ENCODE measurements around the gene RNGTT.

Gene RNGTT

DNA sequence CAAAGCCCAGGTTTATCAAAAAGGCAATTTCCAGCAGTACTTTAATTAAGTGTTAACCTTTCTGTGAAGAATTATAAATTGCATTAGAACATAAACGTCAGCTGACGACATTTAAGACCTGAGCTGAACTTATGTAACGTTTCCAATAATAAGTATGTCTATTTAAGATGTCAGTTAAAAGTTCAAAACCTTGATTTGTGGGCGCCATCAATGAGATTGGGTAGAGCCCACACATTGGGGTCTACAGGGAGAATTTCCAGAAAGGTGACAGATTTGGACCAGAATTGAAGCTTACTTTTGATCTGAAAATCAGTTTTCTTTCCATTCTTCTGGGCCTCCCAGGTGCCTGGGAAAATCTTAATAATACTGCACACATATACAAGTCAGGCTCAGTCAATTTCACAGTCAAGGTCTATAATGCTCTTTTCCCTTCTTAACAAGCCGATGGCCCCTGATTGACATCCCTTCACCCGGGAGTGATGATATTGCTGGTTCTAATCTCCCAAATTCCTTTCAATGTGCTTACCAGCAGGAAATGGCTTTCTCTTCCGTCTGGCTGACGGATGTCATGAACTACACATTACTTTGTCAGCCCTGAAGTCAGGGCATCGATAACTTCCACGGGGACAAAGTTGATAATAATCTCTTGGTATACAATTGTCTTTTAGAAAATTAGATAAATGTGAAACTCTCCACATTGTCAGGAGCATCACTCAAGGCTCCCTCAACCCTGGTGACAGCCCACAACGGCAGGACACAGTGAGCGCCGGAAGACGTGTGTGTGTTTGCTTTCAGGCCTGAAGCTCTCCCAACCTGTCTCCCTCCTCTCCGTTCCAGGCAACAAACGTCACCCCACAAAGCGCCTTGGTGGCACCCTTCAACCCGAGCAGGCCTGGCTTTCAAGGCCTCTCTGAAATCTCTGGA lies 400.8 kb downstream of the RNGTT start:
- TF ChIP-seq CEBPB (IDR thresholded peaks at IDR 0.05) (no peak), USF1 (IDR thresholded peaks at IDR 0.05) (no peak), ZBTB7A (IDR thresholded peaks at IDR 0.05; ENCODE audit: low read depth) (no peak), TAF1 (IDR thresholded peaks at IDR 0.05; ENCODE audit: low read depth) (no peak), YY1 (IDR thresholded peaks at IDR 0.05; ENCODE audit: low read depth) (no peak)

DNA sequence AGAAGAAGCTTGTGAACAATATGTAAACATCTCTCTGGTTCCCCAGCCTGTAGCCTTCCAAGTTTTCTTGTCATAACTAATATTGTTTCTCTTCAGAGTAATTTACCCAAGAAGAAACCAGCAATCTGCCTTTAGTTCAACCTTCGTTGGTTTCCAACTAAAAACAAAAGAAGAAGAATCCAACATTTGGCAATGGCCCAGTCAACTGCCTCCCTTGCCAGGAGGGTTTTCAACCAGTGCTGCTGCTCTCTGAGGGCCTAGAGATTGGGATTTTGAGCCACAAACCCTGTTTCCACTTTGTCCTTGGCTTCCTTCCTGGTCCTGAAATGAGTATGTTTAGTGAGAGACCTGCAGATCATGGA lies 401.5 kb downstream of the RNGTT start:
- no peak for TF ChIP-seq REST (IDR thresholded peaks at IDR 0.05; ENCODE audit: low read depth)
- TF ChIP-seq CREB1 (IDR thresholded peaks at IDR 0.05; ENCODE audit: low read depth), result no peak
- TF ChIP-seq TCF12 (IDR thresholded peaks at IDR 0.05; ENCODE audit: low read depth), result no peak
- TF ChIP-seq RAD21 (IDR thresholded peaks at IDR 0.05; ENCODE audit: low read depth), result no peak
- TF ChIP-seq CEBPB (IDR thresholded peaks at IDR 0.05), result no peak
- no peak for TF ChIP-seq YY1 (IDR thresholded peaks at IDR 0.05; ENCODE audit: low read depth)
- no peak for TF ChIP-seq EP300 (IDR thresholded peaks at IDR 0.05; ENCODE audit: borderline replicate concordance)
- no peak for TF ChIP-seq TEAD4 (IDR thresholded peaks at IDR 0.05)
- no peak for TF ChIP-seq USF1 (IDR thresholded peaks at IDR 0.05)
- TF ChIP-seq MAX (IDR thresholded peaks at IDR 0.05), result no peak
- no peak for TF ChIP-seq FOXM1 (IDR thresholded peaks at IDR 0.05; ENCODE audit: borderline replicate concordance, low read depth)
- TF ChIP-seq EGR1 (IDR thresholded peaks at IDR 0.05), result no peak
- TF ChIP-seq TAF1 (IDR thresholded peaks at IDR 0.05; ENCODE audit: low read depth), result no peak
- TF ChIP-seq NFIC (IDR thresholded peaks at IDR 0.05), result no peak
- TF ChIP-seq ZBTB7A (IDR thresholded peaks at IDR 0.05; ENCODE audit: low read depth), result no peak

DNA sequence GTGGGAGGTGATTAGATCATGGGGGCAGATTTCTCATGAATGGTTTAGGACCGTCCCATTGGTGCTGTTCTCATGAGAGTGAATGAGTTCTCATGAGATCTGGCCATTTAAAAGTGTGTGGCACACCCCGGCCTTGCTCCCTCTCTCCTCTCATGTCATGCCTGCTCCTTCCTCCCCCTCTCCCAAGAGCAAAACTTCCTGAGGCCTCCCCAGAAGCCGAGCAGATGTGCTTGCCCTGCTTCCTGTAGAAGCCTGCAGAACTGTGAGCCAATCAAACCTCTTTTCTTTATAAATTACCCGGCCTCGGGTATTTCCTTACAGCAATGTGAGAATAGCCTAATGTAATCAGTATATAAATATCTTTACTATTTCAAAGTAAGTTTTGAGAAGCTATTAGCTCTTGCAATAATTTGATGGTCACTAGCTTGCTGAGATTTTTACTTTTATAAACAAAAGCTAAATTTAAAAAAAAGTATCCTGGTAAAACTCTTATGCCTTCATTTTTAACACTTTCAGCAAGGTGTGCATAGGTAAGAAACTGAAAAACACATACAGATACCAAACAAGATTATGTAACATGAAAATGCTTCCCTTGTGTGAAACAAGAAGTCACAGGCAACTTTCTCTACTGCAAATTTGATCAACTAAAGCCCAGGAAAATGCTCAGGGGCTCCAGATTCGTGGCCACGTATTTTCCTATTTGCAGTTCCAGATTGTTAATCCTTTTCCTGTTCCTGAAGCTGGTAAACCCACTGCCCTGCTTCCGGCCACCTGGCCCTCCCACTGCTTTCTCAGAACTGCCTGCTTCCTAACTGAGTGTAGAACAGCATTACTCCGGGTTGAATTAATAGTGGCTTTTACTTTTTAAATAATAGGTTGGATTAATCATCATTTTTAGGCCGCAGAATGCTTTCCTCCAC lies 402.1 kb downstream of the RNGTT start:
- TF ChIP-seq REST (IDR thresholded peaks at IDR 0.05; ENCODE audit: low read depth) (no peak), EP300 (IDR thresholded peaks at IDR 0.05; ENCODE audit: borderline replicate concordance) (no peak), RAD21 (IDR thresholded peaks at IDR 0.05; ENCODE audit: low read depth) (no peak), FOXM1 (IDR thresholded peaks at IDR 0.05; ENCODE audit: borderline replicate concordance, low read depth) (no peak), CREB1 (IDR thresholded peaks at IDR 0.05; ENCODE audit: low read depth) (no peak), NFIC (IDR thresholded peaks at IDR 0.05) (no peak), TEAD4 (IDR thresholded peaks at IDR 0.05) (no peak), YY1 (IDR thresholded peaks at IDR 0.05; ENCODE audit: low read depth) (no peak), TAF1 (IDR thresholded peaks at IDR 0.05; ENCODE audit: low read depth) (no peak), CEBPB (IDR thresholded peaks at IDR 0.05) (no peak), EGR1 (IDR thresholded peaks at IDR 0.05) (no peak), TCF12 (IDR thresholded peaks at IDR 0.05; ENCODE audit: low read depth) (no peak), ZBTB7A (IDR thresholded peaks at IDR 0.05; ENCODE audit: low read depth) (no peak), USF1 (IDR thresholded peaks at IDR 0.05) (no peak), MAX (IDR thresholded peaks at IDR 0.05) (no peak)

All from Ishikawa (cell line).